Ramos (cell line): ENCODE measurements around the gene PLA2G4B.
"Not testable (repeated sequence)": the region's sequence is repeated elsewhere in the genome, so short reads cannot be mapped to it uniquely, and the experiment has no call there.

Experiments used
- in situ Hi-C: fragments of 300-500 bp; cut with MboI; formaldehyde crosslinking; loops from one replicate; pipeline ENCODE4 v1.14.3; 2022; ENCODE audit warnings: low sequenced_read_pairs; ENCODE audit not compliant: unreplicated experiment

Gene PLA2G4B

GRCh38 chr15:41823502-41823901 is 15.1 kb upstream of the PLA2G4B start:
- in situ Hi-C loops = loop anchor here (25.0 kb wide), 1 partner anchor 261 kb away; the partner anchor contains the start of gene TYRO3

GRCh38 chr15:41824062-41824745 is 14.4 kb upstream of the PLA2G4B start:
- in situ Hi-C loops = loop anchor here (25.0 kb wide), 1 partner anchor 262 kb away; the partner anchor contains the start of gene TYRO3

GRCh38 chr15:41825145-41825544 is 13.5 kb upstream of the PLA2G4B start:
- in situ Hi-C loops = no loop called here

GRCh38 chr15:41825572-41826535 is 12.8 kb upstream of the PLA2G4B start:
- in situ Hi-C loops = no loop called here

GRCh38 chr15:41827290-41827879 is 11.3 kb upstream of the PLA2G4B start:
- in situ Hi-C loops = no loop called here

- in situ Hi-C loops = no loop called here
These were observed 10.5 kb upstream of the PLA2G4B start, which contains the start of gene JMJD7 for GRCh38 chr15:41827880-41828806. Gene JMJD7 (plus strand): TSS chr15:41828092. CDS start chr15:41828125, 33 bp downstream.

- in situ Hi-C loops = no loop called here
These were observed 9.9 kb upstream of the PLA2G4B start for GRCh38 chr15:41828807-41829141.

- in situ Hi-C loops = no loop called here
These were observed 8.5 kb upstream of the PLA2G4B start for GRCh38 chr15:41829959-41830646.

- in situ Hi-C loops = not testable (repeated sequence)
These were observed 7.4 kb upstream of the PLA2G4B start for GRCh38 chr15:41831291-41831690.

- in situ Hi-C loops = no loop called here
These were observed 6.4 kb upstream of the PLA2G4B start for GRCh38 chr15:41832208-41832607.

GRCh38 chr15:41832875-41833274 is 5.8 kb upstream of the PLA2G4B start:
- in situ Hi-C loops = no loop called here

GRCh38 chr15:41834096-41834495 is 4.6 kb upstream of the PLA2G4B start:
- in situ Hi-C loops = no loop called here

GRCh38 chr15:41836073-41836472 is 2.6 kb upstream of the PLA2G4B start:
- in situ Hi-C loops = no loop called here

- in situ Hi-C loops = no loop called here
These were observed 1.8 kb upstream of the PLA2G4B start for GRCh38 chr15:41836713-41837454.

GRCh38 chr15:41839781-41840491 is 1.3 kb downstream of the PLA2G4B start:
- in situ Hi-C loops = no loop called here

- in situ Hi-C loops = no loop called here
These were observed 2.0 kb downstream of the PLA2G4B start for GRCh38 chr15:41840673-41841072.

GRCh38 chr15:41841131-41841530 is 2.5 kb downstream of the PLA2G4B start:
- in situ Hi-C loops = no loop called here

- in situ Hi-C loops = no loop called here
These were observed 3.6 kb downstream of the PLA2G4B start for GRCh38 chr15:41842229-41842628.
